Heart left ventricle (tissue), 13 donors: ENCODE measurements around the gene MYH11.

Source experiments
- POLR2A ChIP-seq, 2 donors: fragments of 450-650 bp; IDR thresholded peaks; one replicate each; pipeline ENCODE4 v1.6.1; 2017; ENCODE audit warnings: antibody characterized with exemption in 2 of 2, mild to moderate bottlenecking in 2 of 2, moderate library complexity in 2 of 2
- TF ChIP-seq, protein P1 (sequence below), 12 donors: fragments of 200-600 bp; sonication (generic) in 4 of 12; IDR thresholded peaks; one replicate each; pipeline versions ENCODE4 v1.5.0 to v1.8.0; 2018 to 2022; ENCODE audit warnings: antibody characterized with exemption in 12 of 12, mild to moderate bottlenecking in 5 of 12
- donor health status: ischemic (EF 13 %, LVEDD 7.1; RV severe dilation, severe dysfunction).
- donor health status: DM: no; HTN: yes; CAD: no.
- donor health status: DM: no; HTN: no; CAD: no.
- donor health status: ischemic (EF 25% LVEDD 6.9; RV normal size, moderate dysfunction).
- donor health status: ischemic (EF 25% LVEDD 5.7; RV mildly dilated, moderate dysfunction).
- donor health status: ischemic (EF 35%, LVEDD 5.7; RV mildly dilated, moderate dysfunction).
- donor health status: nonischemic (EF 11% LVEDD 7.7; RV severe dilation, severe dysfunction).
- donor health status: DM: yes; HTN: yes; CAD: no.
- donor health status: PGD.
- donor health status: ischemic (EF 29% LVEDD 5.4; RV normal size, mild dysfunction).
- donor health status: nonischemic (EF 23%, LVEDD 6.1; RV moderate dilation, normal function).

DNA sequence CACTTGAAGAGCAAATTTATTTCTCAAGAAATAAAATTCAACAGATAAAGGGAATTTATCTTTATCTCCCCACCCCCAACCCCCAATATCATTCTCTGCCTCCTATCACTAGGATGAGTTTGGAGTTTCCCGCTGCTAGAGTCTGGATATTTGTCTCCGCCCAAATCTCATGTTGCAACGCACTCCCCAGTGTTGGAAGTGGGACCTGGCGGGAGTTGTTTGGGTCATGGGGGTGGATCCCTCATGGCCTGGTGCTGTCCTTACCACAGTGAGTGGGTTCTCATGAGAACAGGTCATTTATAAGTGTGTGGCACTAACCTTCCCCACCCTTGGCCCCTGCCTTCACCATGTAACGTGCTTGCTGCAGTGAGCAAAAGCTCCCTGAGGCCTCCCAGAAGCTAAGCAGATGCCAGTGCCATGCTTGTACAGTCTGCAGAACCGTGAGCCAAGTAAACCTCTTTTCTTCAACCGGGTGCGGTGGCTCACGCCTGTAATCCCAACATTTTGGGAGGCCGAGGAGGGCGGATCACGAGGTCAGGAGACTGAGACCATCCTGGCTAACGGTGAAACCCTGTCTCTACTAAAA, 25.1 kb upstream of the MYH11 start:
- TF ChIP-seq, protein P1, sequence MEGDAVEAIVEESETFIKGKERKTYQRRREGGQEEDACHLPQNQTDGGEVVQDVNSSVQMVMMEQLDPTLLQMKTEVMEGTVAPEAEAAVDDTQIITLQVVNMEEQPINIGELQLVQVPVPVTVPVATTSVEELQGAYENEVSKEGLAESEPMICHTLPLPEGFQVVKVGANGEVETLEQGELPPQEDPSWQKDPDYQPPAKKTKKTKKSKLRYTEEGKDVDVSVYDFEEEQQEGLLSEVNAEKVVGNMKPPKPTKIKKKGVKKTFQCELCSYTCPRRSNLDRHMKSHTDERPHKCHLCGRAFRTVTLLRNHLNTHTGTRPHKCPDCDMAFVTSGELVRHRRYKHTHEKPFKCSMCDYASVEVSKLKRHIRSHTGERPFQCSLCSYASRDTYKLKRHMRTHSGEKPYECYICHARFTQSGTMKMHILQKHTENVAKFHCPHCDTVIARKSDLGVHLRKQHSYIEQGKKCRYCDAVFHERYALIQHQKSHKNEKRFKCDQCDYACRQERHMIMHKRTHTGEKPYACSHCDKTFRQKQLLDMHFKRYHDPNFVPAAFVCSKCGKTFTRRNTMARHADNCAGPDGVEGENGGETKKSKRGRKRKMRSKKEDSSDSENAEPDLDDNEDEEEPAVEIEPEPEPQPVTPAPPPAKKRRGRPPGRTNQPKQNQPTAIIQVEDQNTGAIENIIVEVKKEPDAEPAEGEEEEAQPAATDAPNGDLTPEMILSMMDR (IDR thresholded peaks at IDR 0.05): no peak
- no peak for TF ChIP-seq POLR2A (IDR thresholded peaks at IDR 0.05)
